ENCODE results near the gene LRRC36.

LRRC36 gene

DNA sequence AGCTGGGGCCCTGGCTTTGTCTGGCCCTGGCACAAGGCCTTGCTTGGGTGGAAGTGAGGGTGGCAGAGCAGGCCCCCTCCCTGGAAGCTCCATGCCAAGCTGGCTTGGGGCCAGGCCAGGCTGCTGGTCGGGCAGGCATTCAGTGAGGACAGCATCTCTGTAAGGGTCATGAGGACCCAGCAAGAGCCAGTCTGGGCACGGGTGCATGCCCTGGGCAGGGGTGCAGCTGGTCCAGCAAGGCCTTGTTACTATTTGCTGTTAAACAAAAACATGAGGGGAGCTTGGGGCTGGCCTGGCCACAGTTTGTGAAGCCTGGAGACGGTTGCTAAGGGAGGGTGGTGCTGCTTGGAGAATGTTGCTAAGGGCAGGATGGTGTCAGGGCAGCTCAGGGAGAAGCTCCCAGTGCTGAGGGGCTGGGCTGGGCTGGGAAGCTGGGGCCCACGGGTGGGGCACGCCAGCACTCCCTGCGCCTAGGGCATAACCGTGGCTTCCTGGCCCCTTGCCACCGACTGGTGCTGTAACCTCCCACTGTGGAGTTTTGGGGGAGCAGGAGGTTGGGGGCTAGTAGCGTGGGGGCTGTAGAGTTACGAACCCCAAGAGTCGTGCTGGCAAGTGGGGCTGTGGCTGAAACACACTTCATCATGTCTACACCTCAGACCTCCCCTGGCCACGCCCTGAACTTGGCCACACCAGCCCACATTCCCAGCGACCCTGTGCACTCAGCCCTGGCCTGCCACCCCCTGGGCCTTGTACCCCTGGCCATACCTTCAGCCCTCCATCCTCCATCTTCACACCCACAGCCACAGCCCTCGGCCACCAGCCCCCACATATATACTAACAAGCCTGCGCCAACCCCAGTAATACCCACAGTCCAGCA lies 65.0 kb downstream of the LRRC36 start:
- peak in 13 of 14 donors; percentile 56 to 97 (median 91) for DNase-seq

DNA sequence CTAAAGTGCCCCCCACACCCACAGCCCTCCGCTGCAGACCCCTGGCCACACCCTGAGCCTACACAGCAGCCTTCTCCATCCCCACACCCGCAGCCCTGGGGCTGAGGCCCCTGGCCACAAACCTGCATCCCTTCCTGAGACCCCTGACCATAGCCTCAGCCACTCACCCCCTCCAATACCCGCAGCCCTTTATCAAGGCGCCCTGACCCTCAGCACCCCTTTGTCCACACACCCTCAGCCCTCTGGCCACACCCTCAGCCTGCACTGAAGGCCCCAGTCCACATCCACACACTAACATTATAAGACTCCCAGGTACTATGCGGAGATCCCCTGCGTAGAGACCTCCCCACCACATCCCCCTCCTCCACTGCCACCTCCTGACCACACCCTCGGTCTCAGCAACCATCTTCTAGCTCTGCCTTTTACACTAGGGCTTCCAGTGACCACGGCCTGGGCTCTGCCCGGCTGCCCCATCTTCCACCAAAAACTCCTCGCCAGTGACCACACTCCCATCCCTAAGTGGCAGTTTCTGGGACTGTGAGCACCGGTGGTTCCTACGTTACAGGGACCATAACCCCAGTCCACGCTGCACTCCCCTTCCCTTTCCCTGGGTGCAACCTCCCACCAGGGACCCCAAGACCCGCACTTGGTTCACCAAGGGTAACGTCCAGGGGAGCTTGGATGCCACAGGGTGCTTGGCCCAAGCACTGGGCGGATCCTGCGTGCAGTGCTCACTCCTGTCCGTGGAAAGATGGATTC lies 65.9 kb downstream of the LRRC36 start:
- peak in 3 of 14 donors; percentile 42 to 56 (median 43) for DNase-seq

DNA sequence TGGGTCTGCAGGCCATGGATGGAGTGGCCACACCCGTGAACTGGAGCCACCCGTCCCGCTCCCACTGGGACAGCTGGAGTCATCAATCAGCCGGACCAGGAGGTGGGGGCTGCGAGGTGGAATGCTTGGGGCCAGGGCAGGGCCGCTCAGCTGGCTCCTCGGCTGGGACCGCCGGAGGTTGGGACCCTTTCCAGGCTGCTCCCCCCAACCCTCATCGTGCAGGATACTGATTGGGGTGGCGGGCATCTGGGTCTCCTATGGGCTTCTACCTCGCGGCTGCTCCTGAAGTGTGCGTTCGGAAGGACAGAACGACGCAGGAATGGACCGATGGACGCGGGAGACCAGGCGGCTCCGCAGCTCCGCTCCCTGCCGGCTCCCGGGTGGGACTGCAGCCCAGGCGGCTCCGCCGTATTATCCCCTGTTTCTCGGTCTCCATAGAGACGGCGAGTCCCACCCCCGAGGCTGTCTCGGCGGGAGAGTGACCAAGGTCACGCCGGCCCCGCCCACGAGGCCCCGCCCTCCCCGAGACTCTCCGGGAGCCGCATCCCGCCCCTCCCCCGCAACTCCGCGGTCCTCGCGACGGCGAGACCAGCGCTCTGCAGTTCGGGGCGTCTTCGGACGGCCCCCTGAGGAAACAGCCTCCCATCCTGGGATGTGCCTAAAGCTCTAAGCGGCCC lies 66.6 kb downstream of the LRRC36 start, which contains the start of gene TPPP3:
Gene TPPP3, minus strand, starts transcription at position 388 of the 677 bp plus-strand sequence. CDS start 2,387 bp downstream, outside the sequence.
- peak in 12 of 14 donors; percentile 27 to 87 (median 76) for DNase-seq

DNA sequence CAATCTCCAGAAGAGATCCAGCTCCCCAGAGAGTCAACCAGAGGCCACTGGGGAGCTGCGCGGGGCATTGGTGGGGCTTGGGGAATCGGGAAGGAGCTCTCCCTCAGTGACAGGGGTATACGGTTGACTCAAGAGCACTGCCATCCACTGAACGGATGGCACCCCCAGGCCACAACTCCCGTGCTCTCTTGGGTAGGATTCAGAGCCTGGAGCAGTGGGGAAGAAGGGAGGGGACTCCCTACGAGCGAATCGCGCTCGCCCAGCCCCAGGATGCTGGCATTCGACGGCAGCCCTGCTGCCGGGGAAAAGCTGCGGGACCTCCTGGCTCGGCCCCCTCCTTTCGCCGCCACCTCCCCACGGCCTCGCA lies 67.2 kb downstream of the LRRC36 start:
- DNase-seq: peak in 1 of 14 donors; percentile 64

DNA sequence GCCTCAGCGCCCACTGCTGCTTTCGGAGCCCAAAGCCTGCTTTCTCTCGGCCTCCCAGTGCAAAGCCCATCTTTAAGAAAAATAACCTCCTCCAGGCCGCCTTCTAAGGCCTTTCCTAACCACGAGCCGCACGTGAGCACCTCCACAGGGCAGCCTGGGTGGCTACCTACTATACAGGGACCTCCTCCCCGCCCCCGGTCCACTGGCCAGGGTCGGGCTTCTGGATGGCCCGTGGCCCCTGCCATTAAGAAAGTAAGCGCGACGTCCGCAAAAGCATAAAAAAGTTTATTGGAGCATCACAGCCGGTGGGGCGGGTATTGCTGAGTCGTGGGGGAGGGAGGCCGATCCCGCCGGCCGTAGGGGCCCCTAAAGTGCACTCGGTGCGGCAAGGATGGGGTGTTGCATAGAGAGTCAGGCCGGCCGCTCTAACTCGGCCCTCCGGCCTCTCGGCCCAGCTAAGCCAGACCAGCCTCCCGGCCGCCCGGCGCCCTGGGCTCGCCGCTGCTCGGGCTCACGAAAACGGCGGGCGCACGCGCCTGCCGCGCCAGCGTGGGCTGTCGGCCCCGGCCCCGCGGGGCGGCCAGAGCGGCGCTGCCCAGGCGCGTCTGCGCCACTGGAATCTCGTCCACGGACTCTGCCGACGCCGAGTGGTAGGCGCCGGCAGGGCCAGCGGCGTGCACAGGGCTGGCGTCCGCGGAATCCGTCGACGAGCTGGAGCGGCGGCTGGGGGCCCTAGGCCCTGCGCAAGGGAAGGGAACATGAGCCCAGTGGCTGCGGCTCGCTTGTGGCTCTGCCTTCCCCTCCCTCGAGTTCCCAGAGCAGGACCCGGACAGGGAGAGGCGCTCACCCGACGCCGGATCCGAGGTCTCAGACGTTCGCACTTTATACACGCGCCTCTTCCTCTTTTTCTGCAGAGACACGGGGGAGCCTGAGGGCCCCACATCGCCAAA lies 67.8 kb downstream of the LRRC36 start:
- peak in 1 of 14 donors; percentile 12 for DNase-seq

DNA sequence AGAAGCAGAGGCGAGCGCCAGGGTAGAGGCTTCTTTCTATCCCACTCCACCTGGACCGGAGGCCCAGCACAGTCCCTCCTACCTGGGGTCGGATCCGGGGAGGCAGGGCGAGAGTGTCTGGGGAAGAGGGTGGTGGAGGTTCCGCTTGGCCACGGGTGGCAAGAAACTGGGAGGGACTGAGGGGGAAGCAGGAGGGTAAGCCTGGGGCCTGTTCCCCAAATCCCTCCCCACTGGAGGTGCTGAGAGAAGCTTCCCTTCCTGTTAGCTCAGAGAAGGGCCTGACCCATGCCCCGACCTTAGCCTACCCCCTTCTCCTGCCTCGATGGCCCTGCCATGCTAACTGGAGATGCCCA lies 68.5 kb downstream of the LRRC36 start:
- peak in 2 of 14 donors; percentile 27 to 32 for DNase-seq

DNA sequence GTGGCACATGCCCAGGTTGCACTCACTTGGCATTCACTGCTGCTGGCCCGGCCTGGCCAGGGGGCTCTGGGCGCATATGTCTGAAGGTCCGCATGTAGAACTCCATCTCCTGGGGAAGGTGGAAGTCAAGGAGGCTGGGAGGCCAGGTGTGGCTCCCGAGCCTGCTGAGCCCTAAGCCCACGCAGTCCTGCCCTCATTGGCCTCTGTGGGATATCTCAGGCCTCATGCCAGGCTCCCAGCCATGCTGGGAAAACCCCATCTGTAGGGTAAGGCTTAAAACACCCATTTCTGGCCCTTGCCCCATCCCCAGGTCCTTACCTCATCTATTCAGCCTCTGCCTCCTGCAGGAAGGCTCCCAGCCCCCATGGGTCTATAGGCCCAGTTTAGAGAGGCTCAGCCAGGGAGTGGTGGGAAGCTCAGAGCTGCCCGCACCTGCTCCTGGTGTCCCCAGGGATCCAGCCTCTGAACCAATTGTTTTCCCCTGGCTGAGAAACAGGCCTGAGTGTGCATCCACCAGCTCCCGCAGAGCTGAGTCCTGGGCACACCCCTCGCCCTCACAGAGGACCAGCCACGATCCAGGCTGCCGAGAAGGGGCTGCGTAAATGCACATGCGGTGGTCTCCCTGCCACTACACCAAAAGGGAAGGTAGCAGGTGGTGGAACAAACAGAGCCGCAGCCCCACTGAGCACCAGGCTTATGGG lies 69.0 kb downstream of the LRRC36 start:
- DNase-seq: no peak

DNA sequence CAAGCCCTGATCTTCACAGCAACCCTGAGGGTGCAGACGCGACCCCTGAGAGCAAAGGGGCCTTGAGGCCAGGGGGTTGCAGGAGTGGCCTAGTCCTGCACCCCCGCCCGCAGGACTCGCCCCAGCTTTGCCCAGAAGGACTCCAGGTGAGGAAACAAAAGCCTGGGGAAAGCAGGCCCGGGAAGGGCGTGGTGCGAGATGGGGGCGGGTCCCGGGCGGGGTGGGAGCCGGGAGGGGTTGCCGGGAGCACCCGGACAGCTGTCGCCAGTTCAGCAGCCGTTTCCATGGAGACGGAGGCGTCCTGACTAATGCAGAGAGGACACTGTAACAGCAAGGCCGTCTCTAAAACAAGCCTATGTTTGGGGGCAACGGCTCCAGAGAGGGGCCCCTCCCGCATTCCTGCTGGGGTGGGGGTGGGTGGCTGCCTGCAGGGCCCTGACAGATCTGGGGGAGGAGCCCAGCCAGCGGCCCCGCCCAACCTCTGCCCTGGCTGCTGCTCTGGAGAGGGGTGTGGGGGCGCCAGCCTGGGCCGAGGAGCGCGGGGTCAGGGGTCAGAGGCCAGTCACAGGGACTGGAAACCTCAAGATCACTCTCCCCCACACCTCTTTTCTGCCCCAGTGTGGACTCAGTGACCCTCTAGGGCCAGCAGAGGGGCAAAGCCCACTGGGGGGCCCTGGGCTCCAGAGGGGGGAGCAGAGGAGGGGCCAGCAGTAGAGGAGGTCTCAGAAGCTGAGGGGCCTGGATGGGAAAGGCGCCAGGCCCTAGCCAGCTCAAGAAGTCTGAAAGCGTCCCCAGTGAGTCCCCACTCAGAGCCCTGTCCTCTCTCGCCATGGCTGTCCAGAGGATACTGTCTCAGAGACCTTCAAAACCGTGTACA lies 69.8 kb downstream of the LRRC36 start:
- DNase-seq: peak in 3 of 14 donors; percentile 8 to 37 (median 32)

DNA sequence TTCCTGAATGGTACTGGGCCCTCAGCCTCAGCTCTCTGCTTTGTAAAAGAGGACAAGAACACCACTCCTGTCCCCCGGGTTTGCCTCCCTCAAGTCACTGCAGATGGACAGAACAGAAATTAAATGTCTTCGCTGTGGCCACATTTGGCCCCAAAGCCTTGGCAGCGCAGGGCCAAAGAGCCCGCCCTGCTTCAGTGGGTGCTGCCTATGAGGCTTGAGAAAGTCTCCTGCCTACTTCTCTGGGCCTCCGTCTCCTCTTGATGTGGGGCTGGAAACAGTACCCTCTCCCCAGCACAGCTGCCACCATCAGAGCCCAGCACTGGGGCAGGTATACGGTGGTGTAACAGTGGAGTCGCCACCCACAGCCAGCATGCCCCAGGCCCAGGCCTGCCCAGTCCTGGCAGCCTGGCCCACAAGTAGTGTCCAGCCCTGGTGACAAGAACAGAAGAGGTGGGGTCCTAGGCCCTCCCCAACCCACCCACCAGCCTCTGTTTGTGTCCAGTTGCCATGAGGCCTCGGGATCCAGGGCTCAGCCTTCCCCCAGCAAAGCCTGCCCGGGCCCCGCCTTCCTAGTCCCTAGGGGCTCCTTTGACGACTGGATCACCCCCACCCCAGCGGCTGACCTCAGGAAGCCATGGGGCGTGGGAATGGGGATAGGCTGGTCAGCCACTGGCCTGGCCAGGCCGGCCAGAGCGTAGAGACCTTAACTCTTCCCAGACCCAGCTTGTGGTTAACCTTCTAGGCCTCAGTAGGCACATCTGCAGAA lies 70.6 kb downstream of the LRRC36 start:
- no peak for DNase-seq

DNA sequence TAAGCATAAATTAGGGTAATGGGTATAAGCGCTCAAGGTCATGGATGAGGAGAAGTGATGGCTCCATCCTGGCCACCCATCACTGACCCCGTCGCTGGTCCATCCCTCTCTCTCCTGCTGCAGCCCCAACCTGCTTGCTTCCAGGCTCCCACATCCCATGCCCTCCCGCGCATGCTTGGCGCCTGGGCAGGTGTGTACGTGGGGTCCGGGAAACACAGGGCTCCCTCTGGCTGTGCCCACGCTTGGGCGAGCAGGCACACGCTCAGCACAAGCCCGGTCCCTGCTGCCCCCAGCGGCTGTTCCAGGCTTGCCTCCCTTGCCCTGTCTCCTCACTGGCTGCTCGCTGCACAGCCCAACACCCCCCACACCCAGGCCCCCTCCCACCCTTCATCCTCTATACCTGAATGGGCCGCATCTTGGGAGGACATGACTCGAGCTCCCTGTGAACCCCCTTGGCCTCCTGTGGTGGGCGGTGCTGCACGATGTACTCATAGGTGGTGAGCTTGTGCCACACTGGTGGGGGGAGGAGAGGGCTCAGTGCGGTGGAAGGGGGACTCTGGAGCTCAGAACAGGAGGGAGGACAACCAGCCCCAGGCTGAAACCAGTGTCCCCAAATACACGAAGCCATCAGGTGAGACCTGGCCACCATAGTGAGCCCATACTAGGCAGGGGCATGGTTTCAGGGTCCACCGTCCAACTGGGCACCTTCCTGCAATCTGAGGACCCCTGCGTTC lies 71.4 kb downstream of the LRRC36 start:
- DNase-seq: no peak

DNA sequence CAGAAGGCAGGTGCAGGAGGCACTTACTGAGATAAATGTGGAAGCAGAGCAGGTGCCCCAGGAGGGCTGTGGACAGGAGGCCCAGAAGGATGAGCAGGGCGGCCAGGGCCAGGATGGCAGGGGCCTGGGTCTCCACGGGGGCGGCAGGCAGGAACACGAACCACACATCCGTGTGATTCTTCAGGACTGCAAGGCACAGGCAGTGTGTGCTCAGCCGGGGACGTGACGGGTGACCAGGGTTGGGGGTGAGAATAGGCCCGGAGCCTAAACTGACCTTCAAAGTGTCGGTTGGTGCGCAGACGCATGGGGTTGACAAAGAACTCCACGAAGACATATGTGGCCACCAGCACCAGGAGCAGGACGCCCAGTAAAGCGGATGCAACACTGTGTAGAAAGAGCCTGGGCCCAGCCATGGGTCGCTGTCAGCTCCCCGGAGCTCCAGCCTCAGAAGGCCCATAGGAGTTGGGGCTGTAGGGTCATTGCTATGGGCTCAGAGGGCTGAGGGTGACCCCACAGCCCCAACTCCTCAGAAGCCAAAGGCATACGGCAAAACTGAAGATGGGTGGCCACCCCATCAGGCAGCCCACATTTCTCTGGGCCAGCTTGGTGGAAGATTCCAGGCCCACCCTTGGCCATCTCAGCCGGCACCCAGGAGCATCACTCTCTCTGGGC lies 72.1 kb downstream of the LRRC36 start:
- DNase-seq: no peak

DNA sequence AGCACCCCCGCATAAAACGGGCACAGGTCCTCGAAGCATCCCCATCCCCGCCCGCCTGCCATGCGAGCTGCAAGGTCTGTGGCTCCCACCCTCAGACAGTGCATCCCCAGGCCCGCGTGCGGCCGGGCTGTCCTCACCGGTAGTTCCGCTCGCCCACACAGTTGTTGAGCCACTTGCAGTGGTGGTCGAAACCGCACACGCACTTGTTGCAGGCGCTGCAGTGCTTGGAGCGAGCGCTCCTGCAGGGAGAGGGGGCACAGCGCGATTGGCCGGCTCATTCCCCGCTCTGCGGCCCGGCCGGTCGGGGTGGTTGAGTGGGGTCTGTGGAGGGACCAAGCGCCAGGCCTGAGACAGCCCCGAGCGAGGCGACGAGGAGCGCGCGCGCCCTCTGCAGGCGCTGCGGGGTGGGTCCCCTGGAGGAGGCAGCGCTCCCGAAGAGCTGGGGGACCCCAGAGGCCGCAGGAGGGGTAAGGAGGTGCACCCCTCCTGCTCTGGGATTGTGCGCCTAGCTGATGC lies 72.7 kb downstream of the LRRC36 start:
- DNase-seq: peak in 6 of 14 donors; percentile 13 to 67 (median 20)

DNA sequence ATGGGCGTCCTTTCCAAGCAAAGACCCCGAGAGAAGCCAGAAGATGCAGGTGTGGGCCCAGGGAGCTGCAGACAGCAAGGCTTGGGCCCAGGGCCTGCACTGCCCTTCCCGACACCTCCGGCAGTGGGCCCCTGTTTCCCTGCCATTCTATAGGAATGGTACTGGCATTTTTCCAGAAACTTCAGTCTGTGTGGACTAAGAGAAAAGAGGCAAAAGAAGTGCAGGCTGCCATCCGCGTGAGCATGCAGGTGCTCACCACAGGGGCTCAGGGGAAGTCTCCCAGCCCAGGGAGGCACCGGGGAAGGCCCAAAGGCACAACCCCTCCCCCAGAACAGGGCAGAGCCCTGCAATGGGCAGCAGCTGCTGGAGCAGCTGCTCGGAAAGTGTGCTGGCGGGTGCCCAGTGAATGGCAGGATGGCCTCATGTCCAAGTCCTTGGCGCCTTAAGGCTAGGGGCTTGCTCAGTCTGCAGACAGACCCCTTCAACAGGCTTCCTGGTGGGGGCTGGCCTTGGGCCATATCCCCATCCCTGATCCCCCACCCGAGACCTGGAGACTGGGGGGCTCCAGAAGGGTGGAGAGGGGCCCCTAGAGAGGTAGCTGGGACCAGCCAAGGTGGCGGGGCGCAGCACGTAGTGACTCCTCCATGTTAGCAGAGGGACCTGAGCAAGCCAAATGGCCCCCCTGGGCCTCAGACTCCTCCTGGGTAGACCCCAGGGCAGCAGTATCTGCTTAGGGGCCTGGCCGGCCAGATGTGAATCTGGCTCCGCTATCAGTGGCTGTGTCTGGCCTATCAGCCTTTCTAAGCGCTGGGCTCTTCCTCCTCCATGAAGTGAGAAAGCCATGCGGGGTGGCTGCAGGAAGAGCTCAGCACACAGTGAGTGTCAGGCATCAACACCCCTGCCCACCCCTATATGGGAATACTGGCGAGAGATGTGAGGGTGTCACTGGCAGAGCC lies 73.4 kb downstream of the LRRC36 start:
- DNase-seq: no peak

DNA sequence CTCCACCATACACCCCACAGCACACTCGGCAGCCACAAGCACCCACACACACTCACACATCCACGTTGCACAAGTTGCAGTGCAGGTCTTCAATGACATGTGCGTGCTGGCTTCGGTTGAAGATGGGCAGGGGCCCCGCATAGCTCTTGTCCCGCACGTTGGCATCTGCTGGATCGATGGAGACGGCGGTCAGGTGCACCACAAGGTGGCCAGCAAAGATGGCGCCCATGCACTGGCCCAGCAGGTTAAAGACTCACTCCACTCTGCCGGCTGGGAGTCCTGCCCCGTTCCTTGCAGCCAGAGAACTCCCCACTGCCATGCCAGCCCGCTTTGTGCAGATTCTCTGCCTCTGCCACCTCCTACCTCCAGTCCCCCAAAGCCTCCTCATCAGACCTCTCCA lies 74.3 kb downstream of the LRRC36 start:
- DNase-seq: no peak

DNA sequence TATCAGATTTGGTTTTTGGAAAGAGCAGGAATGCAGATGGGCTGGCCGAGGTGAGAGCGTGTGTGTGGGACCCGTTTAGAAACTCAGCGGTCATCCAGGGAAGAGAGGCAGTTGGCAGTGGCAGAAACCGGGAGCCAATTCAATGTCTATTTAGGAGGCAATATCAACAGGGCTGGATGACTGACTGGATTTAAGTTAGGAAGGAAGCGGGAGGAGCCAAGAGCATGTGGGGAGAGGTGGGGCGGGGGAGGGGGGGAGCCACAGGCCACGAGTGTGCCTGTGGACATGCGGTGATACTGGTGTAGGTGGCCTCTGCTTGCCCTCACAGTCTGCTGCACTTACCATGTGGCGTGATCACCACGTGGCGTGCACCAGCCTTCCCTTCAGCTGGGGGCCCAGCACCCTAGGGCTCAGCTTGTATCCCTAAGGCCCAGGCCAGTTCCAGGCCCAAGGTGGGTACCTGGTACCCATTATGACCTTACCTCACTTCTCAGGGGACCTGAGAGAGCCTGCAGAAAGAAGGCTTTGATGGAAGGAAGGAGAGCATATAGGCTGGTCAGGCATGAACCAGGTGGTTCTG lies 77.5 kb downstream of the LRRC36 start:
- no peak for DNase-seq

DNA sequence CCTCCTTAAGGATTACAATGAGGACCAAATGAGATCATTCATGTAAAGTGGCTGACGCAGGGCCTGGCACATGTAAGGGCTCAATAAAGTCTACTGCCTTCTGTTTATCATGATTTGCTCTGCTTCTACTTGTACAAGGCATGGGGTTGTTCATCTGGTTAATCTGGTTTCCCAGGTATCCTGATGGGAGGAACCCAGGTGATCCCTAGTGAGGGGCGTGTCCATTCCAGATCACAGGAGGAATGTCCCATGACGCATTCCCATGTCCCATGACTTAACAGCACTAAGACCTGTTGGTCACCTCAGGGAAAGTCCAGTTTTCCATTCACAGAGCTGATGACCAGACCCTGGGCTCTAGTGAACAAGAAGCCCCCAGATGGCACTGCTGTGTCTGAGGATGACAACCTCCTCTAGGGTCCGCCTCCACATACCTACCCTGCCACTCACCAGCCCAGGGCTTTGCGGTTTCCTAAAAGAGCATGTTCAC lies 78.2 kb downstream of the LRRC36 start:
- no peak for DNase-seq
